K562 (cell line): ENCODE measurements around the gene POLR2B. TPM values are rescaled to one million over a fixed set of nuclear protein-coding genes. Genes with fewer than 3 reads are reported as not detected.

Source experiments
- ATAC-seq: fragments of 200-7000 bp; cut with Tn5 transposase; 3 replicates; pipeline ENCODE4 v1.9.1; 2020; ENCODE audit warnings: moderate library complexity
- BruUV-seq: library from RNA; stranded (reverse); fragments of 400-500 nt; replicated peaks from 2 replicates; lab custom pipeline; 2021; lab: Mats Ljungman, UMichigan
- CTCF ChIA-PET: fragments of 300-600 bp; formaldehyde crosslinking; extraction: SDS; loops from one replicate; lab custom pipeline; 2021; ENCODE audit warnings: low intra/inter-chr PET ratio; lab: Yijun Ruan, JAX
- POLR2A ChIA-PET: fragments of 300-600, 350-650 bp; sonication (Branson Sonifier 250); formaldehyde crosslinking; extraction: SDS; loops from one replicate; lab custom pipeline; 2021; ENCODE audit warnings: antibody characterized with exemption, inconsistent platforms; lab: Yijun Ruan, JAX
- DNase-seq, 4 experiments: peaks; one replicate each; pipeline versions ENCODE4 v3.0.0 to v3.0.0-alpha.2; 2011 to 2018; ENCODE audit warnings: low spot score in 3 of 4, mixed read lengths in 3 of 4; ENCODE audit errors: extremely low read depth in 1 of 4
- FAIRE-seq: peaks from 2 replicates; lab custom pipeline; 2011; peaks lifted over from hg19 to GRCh38; lab: Jason Lieb, UNC
- H2AFZ ChIP-seq: 2 replicates; pipeline ENCODE4 v1.6.0; 2011; ENCODE audit warnings: low read depth, low read length, control low read depth, inconsistent platforms
- H3K27ac ChIP-seq: fragments of 200-600 bp; 3 replicates; pipeline ENCODE4 v1.8.0; 2011; ENCODE audit warnings: low read depth, mild to moderate bottlenecking, control low read depth, inconsistent platforms, low read length, moderate library complexity, mixed read lengths; ENCODE audit errors: extremely low read depth
- H3K27me3 ChIP-seq, 2 experiments: fragments of 300-600 bp in 1 of 2; 2 replicates in 1 of 2; 3 replicates in 1 of 2; pipeline versions ENCODE4 v1.6.0 to v1.8.0; 2011; ENCODE audit warnings: inconsistent platforms in 2 of 2, low read length in 2 of 2, mild to moderate bottlenecking in 1 of 2, mixed read lengths in 1 of 2, moderate library complexity in 1 of 2; ENCODE audit not compliant: control insufficient read depth in 2 of 2, insufficient read depth in 2 of 2
- H3K36me3 ChIP-seq: fragments of 300-600 bp; 3 replicates; pipeline ENCODE4 v1.8.0; 2011; ENCODE audit warnings: mild to moderate bottlenecking, low read length, inconsistent platforms; ENCODE audit not compliant: control insufficient read depth, insufficient read depth
- H3K4me1 ChIP-seq, 2 experiments: fragments of 200-600 bp in 1 of 2; replicated peaks in 1 of 2; 2 replicates in 1 of 2; 3 replicates in 1 of 2; pipeline versions ENCODE4 v1.5.1 to v1.8.0; 2011; ENCODE audit warnings: inconsistent platforms in 2 of 2, low read length in 2 of 2, mild to moderate bottlenecking in 1 of 2, mixed read lengths in 1 of 2, moderate library complexity in 1 of 2; ENCODE audit not compliant: control insufficient read depth in 2 of 2, insufficient read depth in 2 of 2
- H3K4me2 ChIP-seq: 2 replicates; pipeline ENCODE4 v1.6.1; 2011; ENCODE audit warnings: low read length, control low read depth, inconsistent platforms, mixed read lengths; ENCODE audit not compliant: insufficient read depth
- H3K4me3 ChIP-seq: fragments of 200-600 bp; sonication (generic), shearing (Covaris generic); 2 replicates; pipeline ENCODE4 v1.5.1; 2016; ENCODE audit warnings: control low read depth, inconsistent platforms
- H3K79me2 ChIP-seq: fragments of 200-600 bp; 3 replicates; pipeline ENCODE4 v1.8.0; 2011; ENCODE audit warnings: low read length, inconsistent platforms; ENCODE audit not compliant: control insufficient read depth, insufficient read depth
- H3K9ac ChIP-seq, 2 experiments: 2 replicates each; pipeline versions ENCODE4 v1.6.0 to v1.6.1; 2011; ENCODE audit warnings: low read depth in 2 of 2, low read length in 2 of 2, control low read depth in 1 of 2, inconsistent platforms in 1 of 2, mild to moderate bottlenecking in 1 of 2, mixed read lengths in 1 of 2; ENCODE audit not compliant: insufficient read depth in 1 of 2
- H3K9me1 ChIP-seq: one replicate; pipeline ENCODE4 v1.6.0; 2011; ENCODE audit warnings: inconsistent platforms, mild to moderate bottlenecking, low read length, moderate library complexity; ENCODE audit not compliant: control insufficient read depth, insufficient read depth
- H3K9me3 ChIP-seq: replicated peaks from 2 replicates; pipeline ENCODE4 v1.5.1; 2011; ENCODE audit warnings: low read depth, low read length, inconsistent platforms; ENCODE audit not compliant: control insufficient read depth, insufficient read depth
- H4K20me1 ChIP-seq: replicated peaks from 2 replicates; pipeline ENCODE4 v1.6.1; 2011; ENCODE audit warnings: low read length, inconsistent platforms, mixed read lengths; ENCODE audit not compliant: control insufficient read depth, insufficient read depth
- BDP1 ChIP-seq: IDR thresholded peaks from 3 replicates; pipeline ENCODE4 v1.6.1; 2011; ENCODE audit not compliant: insufficient read length, insufficient read depth
- TFAM ChIP-seq: fragments of 250-450 bp; sonication (Bioruptor Pico); conservative IDR thresholded peaks from 2 replicates; pipeline ENCODE4 v1.5.0; 2021; ENCODE audit warnings: mild to moderate bottlenecking, moderate library complexity
- ZBTB1 ChIP-seq: sonication (generic); formaldehyde crosslinking; IDR thresholded peaks from 2 replicates; pipeline ENCODE4 v1.8.1; 2023; ENCODE audit warnings: missing genetic modification reagents, low read depth, mild to moderate bottlenecking, borderline replicate concordance
- WGBS: fragments of 100-300 bp; shearing (Covaris generic); methylation state at CpG from one replicate; pipeline ENCODE4 v1.1.6; 2016; ENCODE audit warnings: low coverage, mixed read lengths; ENCODE audit not compliant: insufficient coverage; ENCODE audit errors: missing lambda C conversion rate; 5-methylcytosine and 5-hydroxymethylcytosine counted together
- in situ Hi-C: fragments of 300-500 bp; cut with MboI; formaldehyde crosslinking; loops from 4 replicates; pipeline ENCODE4 v1.15.0; 2018; ENCODE audit warnings: inconsistent platforms, mixed read lengths
- intact Hi-C: fragments of 100-400 bp; cut with micrococcal nuclease; formaldehyde crosslinking; loops from 2 replicates; pipeline ENCODE4 v1.14.2; 2022
- polyA plus RNA-seq, 8 experiments: library from polyadenylated mRNA; depleted of rRNA in 4 of 8; stranded (reverse) in 5 of 8; unstranded in 3 of 8; fragments of >200 nt; fragmentation: Nextera tagmentation in 2 of 8; fragmentation: Illumina TruSeq in 1 of 8; extraction: Ambion mirVana in 2 of 8; extraction: Trizol in 1 of 8; gene quantifications; 2 replicates each; pipeline versions ENCODE4 v1.2.1 to v1.2.3, GENCODE V29; 2011 to 2014; ENCODE audit warnings: inconsistent platforms in 1 of 8, missing spikeins in 1 of 8
- total RNA-seq, 7 experiments: library from RNA; depleted of rRNA in 6 of 7; stranded (reverse); fragments of >200 nt in 6 of 7; fragmentation: Illumina TruSeq in 2 of 7; extraction: Trizol in 2 of 7; gene quantifications; 2 replicates each; pipeline versions ENCODE4 v1.2.1 to v1.2.3, GENCODE V29; 2011 to 2021; ENCODE audit warnings: low replicate concordance in 1 of 7
- TF ChIP-seq, protein P1 (sequence below): IDR thresholded peaks from 3 replicates; pipeline ENCODE4 v1.6.1; 2011; ENCODE audit warnings: borderline replicate concordance, mild to moderate bottlenecking; ENCODE audit not compliant: insufficient read length, insufficient read depth
- TF ChIP-seq, protein P2 (sequence below): fragments of 450-650 bp; IDR thresholded peaks from 2 replicates; pipeline ENCODE4 v1.6.1; 2016; ENCODE audit warnings: missing biosample characterization, missing genetic modification characterization

The POLR2B gene
- total and polyA plus RNA-seq, 9 of the 15 experiments (the other 6 are each of a cell fraction or from before 2014, with no cell fraction given), result 60.9 to 208 (median 142) TPM

DNA sequence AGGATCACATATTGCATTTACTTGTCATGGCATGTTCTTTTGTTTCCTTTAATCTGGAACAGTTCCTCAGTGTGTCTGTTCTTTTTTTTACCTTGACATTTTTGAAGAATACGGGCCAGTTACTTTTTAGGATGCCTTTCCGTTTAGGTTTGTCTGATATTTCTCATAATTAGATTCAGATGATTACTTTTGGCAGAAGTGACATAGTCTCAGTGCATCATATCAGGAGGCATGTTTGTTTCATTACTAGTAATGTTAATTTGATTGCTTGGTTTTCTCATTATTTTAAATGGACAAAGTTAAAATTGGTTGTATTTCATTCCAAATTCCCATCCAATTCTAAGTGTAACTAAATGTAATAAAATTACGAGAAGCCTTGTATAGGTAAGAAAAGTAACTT, 8.3 kb downstream of the POLR2B start:
- 90% methylated on average over 3 of the region's 3 CpGs for WGBS
- DNase-seq (no peak), FAIRE-seq (no peak), ATAC-seq (no peak)
- peaks cover 87% of the 10 kb centered on the region for H3K36me3 ChIP-seq
- peaks cover 8% of the 10 kb centered on the region for H4K20me1 ChIP-seq
- in situ Hi-C loops, result no loop called here
- no peak overlapping the region for H3K4me3 ChIP-seq
- no peak overlapping the region for H3K4me2 ChIP-seq
- H3K9ac ChIP-seq, result no peak overlapping the region
- peaks cover 98% of the 10 kb centered on the region for H3K79me2 ChIP-seq
- H3K9me3 ChIP-seq, result no peaks in the 10 kb centered on the region
- H3K27ac ChIP-seq, result no peak overlapping the region
- POLR2A ChIA-PET, result interaction anchor here (5.9 kb wide), 1 partner anchor 8 kb away, joined by 61 read pairs; the partner anchor contains the start of genes NOA1 and POLR2B
- H3K4me1 ChIP-seq, result peaks cover 8 to 10% of the 10 kb centered on the region in 2 experiments; a peak in 4 of 5 replicates
- H3K9me1 ChIP-seq, result peaks cover 6% of the 10 kb centered on the region
- no TSS peak for BruUV-seq
- CTCF ChIA-PET, result no interaction called here
- H3K27me3 ChIP-seq, result no peaks in the 10 kb centered on the region
- intact Hi-C loops, result no loop called here
- TF ChIP-seq, protein P1, sequence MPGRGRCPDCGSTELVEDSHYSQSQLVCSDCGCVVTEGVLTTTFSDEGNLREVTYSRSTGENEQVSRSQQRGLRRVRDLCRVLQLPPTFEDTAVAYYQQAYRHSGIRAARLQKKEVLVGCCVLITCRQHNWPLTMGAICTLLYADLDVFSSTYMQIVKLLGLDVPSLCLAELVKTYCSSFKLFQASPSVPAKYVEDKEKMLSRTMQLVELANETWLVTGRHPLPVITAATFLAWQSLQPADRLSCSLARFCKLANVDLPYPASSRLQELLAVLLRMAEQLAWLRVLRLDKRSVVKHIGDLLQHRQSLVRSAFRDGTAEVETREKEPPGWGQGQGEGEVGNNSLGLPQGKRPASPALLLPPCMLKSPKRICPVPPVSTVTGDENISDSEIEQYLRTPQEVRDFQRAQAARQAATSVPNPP, result no peak
- H2AFZ ChIP-seq, result no peak overlapping the region

DNA sequence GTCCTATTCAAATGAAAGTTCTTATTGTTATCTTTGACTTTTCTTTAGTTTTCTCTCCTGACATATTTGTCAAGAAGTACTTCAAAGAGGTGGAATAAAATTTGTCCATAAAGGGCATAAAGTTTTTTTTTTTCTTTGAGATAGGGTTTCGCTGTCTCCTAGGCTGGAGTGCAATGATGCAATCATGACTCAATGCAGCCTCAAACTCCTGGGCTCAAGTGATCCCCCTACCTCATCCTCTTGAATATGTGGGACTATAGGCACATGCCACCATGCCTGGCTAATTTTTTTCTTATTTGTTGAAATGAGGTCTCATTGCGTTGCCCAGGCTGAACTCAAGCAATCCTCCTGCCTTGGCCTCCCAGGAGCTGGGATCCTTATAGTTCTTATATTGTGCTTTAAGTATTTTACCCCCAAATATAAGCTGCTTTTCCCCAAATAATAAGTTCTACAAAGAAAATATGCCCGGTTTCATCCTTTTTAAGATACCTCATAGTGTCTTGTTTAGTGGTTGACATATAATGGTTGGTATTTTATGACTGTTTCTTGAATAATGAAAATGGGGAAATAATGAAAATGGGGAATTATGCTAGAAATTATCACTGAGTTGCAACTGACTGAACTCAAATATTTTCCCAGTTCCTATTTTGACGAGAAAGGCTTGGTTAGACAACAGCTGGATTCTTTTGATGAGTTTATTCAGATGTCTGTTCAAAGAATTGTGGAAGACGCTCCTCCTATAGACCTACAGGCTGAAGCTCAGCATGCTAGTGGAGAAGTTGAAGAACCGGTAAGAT, 11.6 kb downstream of the POLR2B start:
- Histone ChIP-seq H3K9ac (no peak overlapping the region), H3K4me2 (no peak overlapping the region), H3K79me2 (peaks cover 65% of the 10 kb centered on the region), H3K27me3 (no peaks in the 10 kb centered on the region), H3K9me3 (no peaks in the 10 kb centered on the region), H2AFZ (no peak overlapping the region), H3K36me3 (peaks cover 93% of the 10 kb centered on the region), H3K9me1 (no peaks in the 10 kb centered on the region), H3K4me3 (no peak overlapping the region), H3K27ac (peak overlapping the region; percentile 23; the same call in 1 of the 3 replicates), H4K20me1 (no peaks in the 10 kb centered on the region), H3K4me1 (peaks cover 0 to under 1% of the 10 kb centered on the region in 2 experiments; a peak in 2 of 5 replicates)
- 94% methylated on average over 6 of the region's 6 CpGs for WGBS
- intact Hi-C loops (no loop called here), in situ Hi-C loops (no loop called here)
- FAIRE-seq (no peak), DNase-seq (peak in 1 of 4 experiments; percentile 21), ATAC-seq (peak; percentile 83)
- ChIA-PET CTCF (no interaction called here), POLR2A (interaction anchor here (5.9 kb wide), 1 partner anchor 11 kb away, joined by 61 read pairs; the partner anchor contains the start of genes NOA1 and POLR2B)
- no TSS peak for BruUV-seq
- TF ChIP-seq ZBTB1, result no peak
- TF ChIP-seq, protein P2, sequence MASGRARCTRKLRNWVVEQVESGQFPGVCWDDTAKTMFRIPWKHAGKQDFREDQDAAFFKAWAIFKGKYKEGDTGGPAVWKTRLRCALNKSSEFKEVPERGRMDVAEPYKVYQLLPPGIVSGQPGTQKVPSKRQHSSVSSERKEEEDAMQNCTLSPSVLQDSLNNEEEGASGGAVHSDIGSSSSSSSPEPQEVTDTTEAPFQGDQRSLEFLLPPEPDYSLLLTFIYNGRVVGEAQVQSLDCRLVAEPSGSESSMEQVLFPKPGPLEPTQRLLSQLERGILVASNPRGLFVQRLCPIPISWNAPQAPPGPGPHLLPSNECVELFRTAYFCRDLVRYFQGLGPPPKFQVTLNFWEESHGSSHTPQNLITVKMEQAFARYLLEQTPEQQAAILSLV (tag), result peak; percentile 72; the same call in 1 of the 2 replicates
- TF ChIP-seq TFAM (CRISPR knock-in tag), result no peak
- TF ChIP-seq BDP1, result no peak
